ENCODE measurements around the gene TMEM132D. TPM values are rescaled to one million over a fixed set of nuclear protein-coding genes. Genes with fewer than 3 reads are reported as not detected.

TMEM132D gene
- polyA plus RNA-seq, 1 experiment, result not detected

DNA sequence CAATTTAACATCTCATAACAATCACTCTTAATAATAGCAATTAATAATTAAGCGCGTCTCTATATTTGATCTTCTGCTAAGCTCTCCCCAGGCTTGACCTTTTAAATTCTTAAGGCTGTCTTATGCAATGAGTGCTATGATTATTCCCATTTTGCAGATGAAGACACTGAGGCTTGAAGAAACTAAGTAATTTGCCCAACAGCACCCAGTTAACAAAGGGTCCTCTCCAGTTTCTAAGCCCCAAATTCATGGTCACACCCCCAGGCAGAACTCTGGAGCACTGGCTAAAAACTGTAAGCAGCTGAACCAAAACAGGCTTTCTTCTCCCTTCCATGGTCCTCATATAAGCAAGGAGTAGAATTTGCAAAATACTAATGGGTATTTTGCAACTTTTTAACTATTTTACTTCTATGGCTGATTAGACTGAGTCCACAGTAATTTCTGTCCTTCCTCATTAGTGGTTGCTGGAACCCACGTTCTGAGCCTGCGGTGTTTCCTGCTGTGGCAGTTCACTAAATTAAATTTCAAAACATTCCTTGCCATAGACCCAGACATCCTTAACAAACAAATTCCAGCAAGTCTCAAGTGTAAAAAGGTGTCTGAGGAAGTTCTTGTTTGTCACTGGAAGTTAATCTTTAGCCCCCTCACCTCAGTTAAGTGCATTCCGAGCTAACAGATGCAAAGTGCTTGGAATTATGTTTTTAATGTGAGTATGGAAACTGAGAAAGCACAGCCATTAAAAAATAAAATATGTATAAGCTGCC is 76.5 kb downstream of the TMEM132D start:
- Histone ChIP-seq H3K27me3 (ENCODE audit: control insufficient read depth, insufficient read depth, low read length) (no peaks in the 10 kb centered on the region), H3K9me3 (ENCODE audit: control insufficient read depth, insufficient read depth, low read length) (peaks cover 61% of the 10 kb centered on the region), H3K27ac (ENCODE audit: low read depth, low read length) (no peak overlapping the region), H3K4me3 (ENCODE audit: low read depth, low read length) (no peak overlapping the region)
- TF ChIP-seq, protein P1, sequence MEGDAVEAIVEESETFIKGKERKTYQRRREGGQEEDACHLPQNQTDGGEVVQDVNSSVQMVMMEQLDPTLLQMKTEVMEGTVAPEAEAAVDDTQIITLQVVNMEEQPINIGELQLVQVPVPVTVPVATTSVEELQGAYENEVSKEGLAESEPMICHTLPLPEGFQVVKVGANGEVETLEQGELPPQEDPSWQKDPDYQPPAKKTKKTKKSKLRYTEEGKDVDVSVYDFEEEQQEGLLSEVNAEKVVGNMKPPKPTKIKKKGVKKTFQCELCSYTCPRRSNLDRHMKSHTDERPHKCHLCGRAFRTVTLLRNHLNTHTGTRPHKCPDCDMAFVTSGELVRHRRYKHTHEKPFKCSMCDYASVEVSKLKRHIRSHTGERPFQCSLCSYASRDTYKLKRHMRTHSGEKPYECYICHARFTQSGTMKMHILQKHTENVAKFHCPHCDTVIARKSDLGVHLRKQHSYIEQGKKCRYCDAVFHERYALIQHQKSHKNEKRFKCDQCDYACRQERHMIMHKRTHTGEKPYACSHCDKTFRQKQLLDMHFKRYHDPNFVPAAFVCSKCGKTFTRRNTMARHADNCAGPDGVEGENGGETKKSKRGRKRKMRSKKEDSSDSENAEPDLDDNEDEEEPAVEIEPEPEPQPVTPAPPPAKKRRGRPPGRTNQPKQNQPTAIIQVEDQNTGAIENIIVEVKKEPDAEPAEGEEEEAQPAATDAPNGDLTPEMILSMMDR (IDR thresholded peaks at IDR 0.05; ENCODE audit: low read depth, low read length), result no peak
- no peak for DNase-seq (ENCODE audit: low read depth, low spot score)
- CTCF ChIA-PET, result no interaction called here
- POLR2A ChIA-PET, result no interaction called here

DNA sequence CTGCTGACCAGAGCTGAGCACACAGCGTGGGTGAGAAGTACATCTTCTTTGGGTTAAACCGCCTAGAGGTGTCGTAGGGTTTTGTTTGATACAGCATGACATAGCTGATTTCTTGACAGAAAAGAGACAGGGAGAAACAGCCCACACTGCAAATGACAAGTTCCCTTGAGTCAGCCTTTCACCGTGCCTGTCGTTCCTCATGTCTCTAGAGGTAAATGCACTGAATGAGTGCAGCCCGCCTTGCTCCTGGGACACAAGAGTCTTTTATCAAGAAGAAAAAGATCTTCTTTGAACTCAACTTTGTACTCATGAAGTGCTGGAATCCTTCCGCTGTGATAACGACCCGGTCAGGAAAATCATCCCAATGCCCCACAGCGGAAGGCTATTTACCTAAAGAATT is 77.6 kb downstream of the TMEM132D start:
- ChIA-PET CTCF (no interaction called here), POLR2A (no interaction called here)
- DNase-seq (ENCODE audit: low read depth, low spot score), result no peak
- H3K27ac ChIP-seq (ENCODE audit: low read depth, low read length), result no peak overlapping the region
- TF ChIP-seq, protein P1 (IDR thresholded peaks at IDR 0.05; ENCODE audit: low read depth, low read length), result no peak
- no peaks in the 10 kb centered on the region for H3K27me3 ChIP-seq (ENCODE audit: control insufficient read depth, insufficient read depth, low read length)
- H3K9me3 ChIP-seq (ENCODE audit: control insufficient read depth, insufficient read depth, low read length), result peaks cover 66% of the 10 kb centered on the region
- H3K4me3 ChIP-seq (ENCODE audit: low read depth, low read length), result no peak overlapping the region

DNA sequence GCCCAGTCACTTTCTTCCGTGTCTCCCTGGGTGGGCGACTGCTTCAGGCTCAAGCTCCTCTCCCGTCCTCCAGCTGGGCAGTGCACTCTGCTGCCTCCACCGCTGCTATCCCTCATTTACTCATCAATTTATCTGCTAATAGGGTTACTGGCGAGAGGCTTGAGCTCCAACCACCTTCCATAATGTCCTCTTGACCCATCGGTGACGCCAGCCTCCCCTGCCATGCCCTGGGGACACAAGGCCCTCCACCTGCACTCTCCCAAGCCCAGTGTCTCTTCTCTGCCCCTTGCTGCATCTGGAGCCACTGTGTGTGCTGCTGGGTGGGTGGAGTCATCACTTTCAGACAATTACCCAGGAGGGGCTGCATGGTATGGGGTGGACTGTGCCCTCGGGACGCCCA is 78.5 kb downstream of the TMEM132D start:
- H3K27me3 ChIP-seq (ENCODE audit: control insufficient read depth, insufficient read depth, low read length), result no peaks in the 10 kb centered on the region
- CTCF ChIA-PET, result no interaction called here
- no peak overlapping the region for H3K4me3 ChIP-seq (ENCODE audit: low read depth, low read length)

DNA sequence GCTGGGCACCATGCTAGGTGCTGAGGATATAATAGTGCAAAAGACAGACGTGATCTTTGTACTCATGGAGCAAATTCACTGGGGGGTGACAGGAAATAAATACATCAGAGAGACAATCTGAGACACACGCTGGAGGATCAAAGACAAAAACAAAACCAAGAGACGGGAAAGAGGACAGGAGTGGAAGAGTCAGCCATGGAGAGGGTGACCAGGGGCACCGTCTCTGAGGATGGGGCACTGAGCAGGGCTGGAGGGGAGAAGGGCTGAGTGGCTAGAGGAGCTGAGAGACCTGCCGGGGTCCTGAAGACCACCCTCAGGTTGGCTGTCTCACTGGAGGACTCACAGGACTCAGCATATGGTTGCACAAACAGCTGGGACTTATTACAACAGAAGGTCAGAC is 81.9 kb downstream of the TMEM132D start:
- Histone ChIP-seq H3K9me3 (ENCODE audit: control insufficient read depth, insufficient read depth, low read length) (peaks cover 79% of the 10 kb centered on the region), H3K27me3 (ENCODE audit: control insufficient read depth, insufficient read depth, low read length) (no peaks in the 10 kb centered on the region), H3K27ac (ENCODE audit: low read depth, low read length) (no peak overlapping the region), H3K4me3 (ENCODE audit: low read depth, low read length) (no peak overlapping the region)
- POLR2A ChIA-PET, result no interaction called here
- CTCF ChIA-PET, result no interaction called here
- DNase-seq (ENCODE audit: low read depth, low spot score), result no peak
- TF ChIP-seq, protein P1 (IDR thresholded peaks at IDR 0.05; ENCODE audit: low read depth, low read length), result no peak

More for the DNA sequence above, 78.5 kb downstream of the TMEM132D start:
- H3K9me3 ChIP-seq (ENCODE audit: control insufficient read depth, insufficient read depth, low read length), result peaks cover 67% of the 10 kb centered on the region
- POLR2A ChIA-PET, result no interaction called here
- no peak overlapping the region for H3K27ac ChIP-seq (ENCODE audit: low read depth, low read length)
- TF ChIP-seq, protein P1 (IDR thresholded peaks at IDR 0.05; ENCODE audit: low read depth, low read length), result no peak
- no peak for DNase-seq (ENCODE audit: low read depth, low spot score)

DNA sequence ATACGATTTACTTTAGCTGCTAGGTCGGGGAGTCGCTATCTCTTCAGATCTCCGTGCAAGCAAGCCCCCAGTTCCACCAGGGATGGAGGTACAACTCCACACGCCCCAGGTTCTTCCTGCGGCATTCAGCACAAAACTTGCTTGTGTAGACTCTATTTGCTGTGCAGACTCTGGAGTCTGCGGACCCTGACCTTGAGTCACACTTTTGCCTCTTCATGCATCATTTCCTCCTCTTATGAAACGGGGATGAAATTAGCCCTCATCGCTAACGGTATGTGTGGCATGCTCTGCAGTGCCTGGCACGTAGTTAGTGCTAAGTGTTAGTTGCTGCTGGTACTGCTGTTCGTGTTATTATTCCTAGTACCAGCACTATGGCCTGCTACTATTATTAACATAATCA is 84.4 kb downstream of the TMEM132D start:
- POLR2A ChIA-PET, result no interaction called here
- CTCF ChIA-PET, result no interaction called here

More for the DNA sequence above, 84.4 kb downstream of the TMEM132D start:
- H3K9me3 ChIP-seq (ENCODE audit: control insufficient read depth, insufficient read depth, low read length), result peaks cover 63% of the 10 kb centered on the region
- DNase-seq (ENCODE audit: low read depth, low spot score), result no peak
- TF ChIP-seq, protein P1 (IDR thresholded peaks at IDR 0.05; ENCODE audit: low read depth, low read length), result no peak
- H3K27me3 ChIP-seq (ENCODE audit: control insufficient read depth, insufficient read depth, low read length), result no peaks in the 10 kb centered on the region
- H3K27ac ChIP-seq (ENCODE audit: low read depth, low read length), result no peak overlapping the region
- H3K4me3 ChIP-seq (ENCODE audit: low read depth, low read length), result no peak overlapping the region

All from AG04450 (cell line).